H1 (cell line): Measurements from ENCODE around the gene HOXB7. TPM values are rescaled to one million over a fixed set of nuclear protein-coding genes. Genes with fewer than 3 reads are reported as not detected.
A peak's percentile ranks its signal among the peaks of the same experiment; 100 is the strongest.

Experiments
- CTCF ChIA-PET: fragments of 300-600 bp; sonication (Branson Sonifier 250); formaldehyde crosslinking; loops from one replicate; lab custom pipeline; 2021; ENCODE audit not compliant: partially characterized antibody; lab: Charles Lee
- POLR2A ChIA-PET: fragments of 300-600 bp; sonication (Branson Sonifier 250); formaldehyde crosslinking; loops from one replicate; lab custom pipeline; 2021; ENCODE audit warnings: inconsistent platforms; ENCODE audit not compliant: partially characterized antibody; lab: Charles Lee
- DNase-seq, 2 experiments: peaks; one replicate each; pipeline versions ENCODE4 v3.0.0 to v3.0.0-alpha.2; 2010 to 2022; ENCODE audit warnings: low spot score in 2 of 2, low read depth in 1 of 2, mixed read lengths in 1 of 2
- FAIRE-seq: peaks from 2 replicates; lab custom pipeline; 2011; peaks lifted over from hg19 to GRCh38; lab: Jason Lieb, UNC
- H2AFZ ChIP-seq: 2 replicates; pipeline ENCODE4 v1.8.1; 2012; ENCODE audit warnings: low read length, inconsistent platforms
- H2AK5ac ChIP-seq: 2 replicates; pipeline ENCODE4 v1.6.1; 2013; ENCODE audit warnings: low read depth, low read length
- H2BK120ac ChIP-seq: replicated peaks from 2 replicates; pipeline ENCODE3; 2013; ENCODE audit warnings: low read depth, low read length, inconsistent platforms
- H2BK12ac ChIP-seq: 2 replicates; pipeline ENCODE4 v1.6.1; 2013; ENCODE audit warnings: low read depth, low read length
- H2BK15ac ChIP-seq: 2 replicates; pipeline ENCODE4 v1.6.1; 2013; ENCODE audit warnings: low read length
- H2BK20ac ChIP-seq: 2 replicates; pipeline ENCODE4 v1.6.1; 2013; ENCODE audit warnings: low read length
- H2BK5ac ChIP-seq: 2 replicates; pipeline ENCODE4 v1.6.1; 2013; ENCODE audit warnings: low read depth, low read length
- H3K14ac ChIP-seq: 2 replicates; pipeline ENCODE4 v1.6.1; 2013; ENCODE audit warnings: inconsistent platforms; ENCODE audit not compliant: insufficient read length
- H3K18ac ChIP-seq: 2 replicates; pipeline ENCODE4 v1.6.1; 2013; ENCODE audit warnings: low read length; ENCODE audit errors: extremely low read depth
- H3K23ac ChIP-seq: 2 replicates; pipeline ENCODE4 v1.6.1; 2013; ENCODE audit warnings: inconsistent platforms; ENCODE audit not compliant: insufficient read length
- H3K23me2 ChIP-seq: 2 replicates; pipeline ENCODE4 v1.6.1; 2013; ENCODE audit warnings: low read depth, low read length
- H3K27ac ChIP-seq: 2 replicates; pipeline ENCODE4 v1.6.1; 2011; ENCODE audit warnings: low read depth, low read length, inconsistent platforms
- H3K27me3 ChIP-seq, 4 experiments: replicated peaks in 1 of 4; 1 replicate in 1 of 4; 2 replicates in 3 of 4; pipeline versions ENCODE4 v1.6.1 to v1.8.1; 2011 to 2013; ENCODE audit warnings: low read length in 3 of 4, mild to moderate bottlenecking in 3 of 4, inconsistent platforms in 2 of 4, mixed read lengths in 2 of 4, moderate library complexity in 1 of 4; ENCODE audit not compliant: control insufficient read depth in 3 of 4, insufficient read depth in 3 of 4; ENCODE audit errors: extremely low read depth in 1 of 4
- H3K36me3 ChIP-seq, 4 experiments: 2 replicates each; pipeline versions ENCODE4 v1.6.1 to v1.8.1; 2011 to 2013; ENCODE audit warnings: mild to moderate bottlenecking in 4 of 4, low read length in 3 of 4, moderate library complexity in 2 of 4, control low read depth in 1 of 4, inconsistent platforms in 1 of 4; ENCODE audit not compliant: insufficient read depth in 4 of 4, control insufficient read depth in 2 of 4
- H3K4ac ChIP-seq: replicated peaks from 2 replicates; pipeline ENCODE3; 2013; ENCODE audit warnings: low read length, low read depth, mixed read lengths, inconsistent platforms; ENCODE audit not compliant: insufficient read length
- H3K4me1 ChIP-seq, 4 experiments: replicated peaks in 1 of 4; 1 replicate in 1 of 4; 2 replicates in 3 of 4; pipeline versions ENCODE4 v1.6.1 to v1.8.1; 2011 to 2013; ENCODE audit warnings: low read length in 3 of 4, inconsistent platforms in 2 of 4, mixed read lengths in 1 of 4; ENCODE audit not compliant: insufficient read depth in 4 of 4, control insufficient read depth in 3 of 4
- H3K4me2 ChIP-seq, 2 experiments: 2 replicates each; pipeline versions ENCODE4 v1.6.1 to v1.8.1; 2011 to 2013; ENCODE audit warnings: low read depth in 2 of 2, low read length in 2 of 2, control low read depth in 1 of 2, inconsistent platforms in 1 of 2, mild to moderate bottlenecking in 1 of 2; ENCODE audit not compliant: insufficient read depth in 1 of 2
- H3K4me3 ChIP-seq, 4 experiments: fragments of 200-600, 300-600 bp in 1 of 4; sonication (generic), shearing (Covaris generic), sonication (Bioruptor Twin) in 1 of 4; 2 replicates each; pipeline versions ENCODE4 v1.5.1 to v1.8.1; 2011 to 2016; ENCODE audit warnings: low read length in 4 of 4, low read depth in 3 of 4, control low read depth in 2 of 4, inconsistent platforms in 2 of 4, mild to moderate bottlenecking in 2 of 4, mixed read lengths in 1 of 4, moderate library complexity in 1 of 4; ENCODE audit not compliant: insufficient read depth in 2 of 4; ENCODE audit errors: extremely low read depth in 1 of 4
- H3K56ac ChIP-seq: replicated peaks from 2 replicates; pipeline ENCODE3; 2013; ENCODE audit warnings: low read depth, mild to moderate bottlenecking, mixed read lengths, low read length, inconsistent platforms; ENCODE audit not compliant: insufficient read length
- H3K79me1 ChIP-seq: 2 replicates; pipeline ENCODE4 v1.6.1; 2013; ENCODE audit warnings: low read depth, low read length, control low read depth
- H3K79me2 ChIP-seq, 2 experiments: 2 replicates each; pipeline versions ENCODE4 v1.6.1 to v1.8.1; 2012 to 2013; ENCODE audit warnings: low read length in 2 of 2, mild to moderate bottlenecking in 2 of 2, inconsistent platforms in 1 of 2; ENCODE audit not compliant: insufficient read depth in 2 of 2, control insufficient read depth in 1 of 2
- H3K9ac ChIP-seq, 4 experiments: replicated peaks in 1 of 4; 1 replicate in 1 of 4; 2 replicates in 3 of 4; pipeline versions ENCODE4 v1.6.1 to v1.8.1; 2011 to 2013; ENCODE audit warnings: low read depth in 3 of 4, low read length in 3 of 4, control low read depth in 2 of 4, mild to moderate bottlenecking in 2 of 4, moderate library complexity in 2 of 4, inconsistent platforms in 1 of 4; ENCODE audit errors: extremely low read depth in 1 of 4
- H3K9me3 ChIP-seq, 2 experiments: 2 replicates each; pipeline versions ENCODE4 v1.6.1 to v1.8.1; 2012 to 2013; ENCODE audit warnings: mild to moderate bottlenecking in 2 of 2, moderate library complexity in 2 of 2, control low read depth in 1 of 2, inconsistent platforms in 1 of 2, low read depth in 1 of 2, low read length in 1 of 2, mixed read lengths in 1 of 2; ENCODE audit not compliant: insufficient read depth in 2 of 2
- H4K20me1 ChIP-seq, 2 experiments: replicated peaks in 1 of 2; 2 replicates each; pipeline versions ENCODE3 to v1.8.1; 2011 to 2013; ENCODE audit warnings: inconsistent platforms in 2 of 2, low read length in 2 of 2, mild to moderate bottlenecking in 1 of 2; ENCODE audit not compliant: insufficient read depth in 2 of 2, control insufficient read depth in 1 of 2
- H4K5ac ChIP-seq: 2 replicates; pipeline ENCODE4 v1.6.1; 2013; ENCODE audit warnings: low read length, low read depth, mixed read lengths, inconsistent platforms; ENCODE audit not compliant: insufficient read length
- H4K8ac ChIP-seq: 2 replicates; pipeline ENCODE4 v1.8.0; 2013; ENCODE audit warnings: mild to moderate bottlenecking, moderate library complexity, low read length, inconsistent platforms; ENCODE audit not compliant: insufficient read depth; ENCODE audit errors: extremely low read depth
- H4K91ac ChIP-seq: replicated peaks from 2 replicates; pipeline ENCODE3; 2013; ENCODE audit warnings: low read length, mixed read lengths, inconsistent platforms; ENCODE audit not compliant: insufficient read length
- CBX8 ChIP-seq: fragments of 300-800, 300-1000 bp; sonication (generic); IDR thresholded peaks from 2 replicates; pipeline ENCODE4 v1.7.1; 2016; ENCODE audit warnings: low read depth, low read length, borderline replicate concordance
- EGR1 ChIP-seq: IDR thresholded peaks from 2 replicates; pipeline ENCODE4 v1.6.1; 2011; ENCODE audit warnings: low read depth, low read length, borderline replicate concordance
- RNF2 ChIP-seq: fragments of 200-900, 300-1000 bp; sonication (generic); IDR thresholded peaks from 2 replicates; pipeline ENCODE4 v1.7.1; 2016; ENCODE audit warnings: borderline replicate concordance, low read depth, mild to moderate bottlenecking, antibody characterized with exemption, low read length; ENCODE audit not compliant: poor library complexity, severe bottlenecking; ENCODE audit errors: missing control alignments
- WGBS, 2 experiments: shearing (Covaris generic) in 1 of 2; methylation state at CpG; one replicate each; pipeline versions ENCODE4 v1.1.6 to v1.1.7; 2013 to 2015; ENCODE audit warnings: low lambda C conversion rate in 2 of 2, mixed read lengths in 2 of 2, inconsistent platforms in 1 of 2, low coverage in 1 of 2, missing lambda C conversion rate in 1 of 2; ENCODE audit not compliant: insufficient replicate concordance in 2 of 2, insufficient coverage in 1 of 2, insufficient read length in 1 of 2; ENCODE audit errors: extremely low coverage in 1 of 2, missing lambda C conversion rate in 1 of 2; 5-methylcytosine and 5-hydroxymethylcytosine counted together
- polyA plus RNA-seq, 7 experiments: library from polyadenylated mRNA; depleted of rRNA in 3 of 7; stranded (reverse) in 5 of 7; unstranded in 2 of 7; fragments of >200 nt in 5 of 7; fragments of 200-250 nt in 2 of 7; gene quantifications; 1 replicate in 5 of 7; 2 replicates in 1 of 7; 4 replicates in 1 of 7; pipeline versions ENCODE4 v1.2.1 to v1.2.3, GENCODE V29; 2011 to 2013; ENCODE audit warnings: missing spikeins in 2 of 7, mixed read lengths in 2 of 7
- total RNA-seq: library from RNA; stranded (reverse); fragmentation: NEBNext Ultra II Directional; extraction: Animal tissue kit (Norgen Biotek cat#: 25700); gene quantifications from 2 replicates; pipeline ENCODE4 v1.2.1, GENCODE V29; 2021

Gene HOXB7
- total and polyA plus RNA-seq, 2 of the 8 experiments (the other 6 are each of a cell fraction or from before 2014, with no cell fraction given): not detected

GRCh38 chr17:48599354-48599753 is 11.5 kb downstream of the HOXB7 start:
- no peak overlapping the region for H2BK20ac ChIP-seq
- no peak for FAIRE-seq
- peaks cover 0 to 3% (median 0%) of the 10 kb centered on the region in 4 experiments; a peak in 1 of 8 replicates for H3K36me3 ChIP-seq
- peaks cover 38 to 59% of the 10 kb centered on the region in 2 experiments for H4K20me1 ChIP-seq
- no peak overlapping the region for H3K18ac ChIP-seq
- H3K9ac ChIP-seq: no peak overlapping the region
- peak overlapping the region; percentile 8; the same call in 1 of the 2 replicates for H2AK5ac ChIP-seq
- no peak overlapping the region for H4K5ac ChIP-seq
- H3K56ac ChIP-seq: no peak overlapping the region
- H3K79me2 ChIP-seq: no peaks in the 10 kb centered on the region
- H4K8ac ChIP-seq: no peak overlapping the region
- H3K79me1 ChIP-seq: no peaks in the 10 kb centered on the region
- H2BK15ac ChIP-seq: no peak overlapping the region
- no peak overlapping the region for H3K14ac ChIP-seq
- H3K9me3 ChIP-seq: no peaks in the 10 kb centered on the region
- no peak overlapping the region for H3K4me3 ChIP-seq
- TF ChIP-seq CBX8 (peak; percentile 28; the same call in 1 of the 2 replicates), RNF2 (peak; percentile 55), EGR1 (no peak)
- WGBS, 2 experiments: 30% methylated on average over 5 of the region's 5 CpGs; no CpG with 5 or more reads in 1 of the 2 experiments
- no peak overlapping the region for H3K23ac ChIP-seq
- H3K4me2 ChIP-seq: no peak overlapping the region
- ChIA-PET CTCF (interaction anchor here (1.0 to 2.1 kb wide), 5 partner anchors 11 to 70 kb away, joined by 3 to 8 read pairs (median 5); no protein-coding TSS in a partner anchor), POLR2A (interaction anchor here (1.4 kb wide), 1 partner anchor 12 kb away, joined by 4 read pairs; no protein-coding TSS in a partner anchor)
- H4K91ac ChIP-seq: no peak overlapping the region
- no peak overlapping the region for H2BK12ac ChIP-seq
- no peak overlapping the region for H2BK120ac ChIP-seq
- no peak for DNase-seq
- no peak overlapping the region for H2AFZ ChIP-seq
- no peak overlapping the region for H3K4ac ChIP-seq
- H2BK5ac ChIP-seq: no peak overlapping the region
- H3K27me3 ChIP-seq: peaks cover 99 to 100% (median 100%) of the 10 kb centered on the region in 4 experiments
- H3K4me1 ChIP-seq: peaks cover 0 to 8% (median 4%) of the 10 kb centered on the region in 4 experiments; a peak in 4 of 7 replicates
- H3K23me2 ChIP-seq: no peaks in the 10 kb centered on the region; the same call in 1 of the 2 replicates
- no peak overlapping the region for H3K27ac ChIP-seq
